NOMO-1 (cell line): ENCODE data around the gene MRGPRD.

Experiments used
- DNase-seq, 2 experiments: peaks; one replicate each; lab custom pipeline; 2025; ENCODE audit not compliant: unreplicated experiment in 2 of 2; lab: John Stamatoyannopoulos, UW

Gene MRGPRD, protein sequence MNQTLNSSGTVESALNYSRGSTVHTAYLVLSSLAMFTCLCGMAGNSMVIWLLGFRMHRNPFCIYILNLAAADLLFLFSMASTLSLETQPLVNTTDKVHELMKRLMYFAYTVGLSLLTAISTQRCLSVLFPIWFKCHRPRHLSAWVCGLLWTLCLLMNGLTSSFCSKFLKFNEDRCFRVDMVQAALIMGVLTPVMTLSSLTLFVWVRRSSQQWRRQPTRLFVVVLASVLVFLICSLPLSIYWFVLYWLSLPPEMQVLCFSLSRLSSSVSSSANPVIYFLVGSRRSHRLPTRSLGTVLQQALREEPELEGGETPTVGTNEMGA

DNA sequence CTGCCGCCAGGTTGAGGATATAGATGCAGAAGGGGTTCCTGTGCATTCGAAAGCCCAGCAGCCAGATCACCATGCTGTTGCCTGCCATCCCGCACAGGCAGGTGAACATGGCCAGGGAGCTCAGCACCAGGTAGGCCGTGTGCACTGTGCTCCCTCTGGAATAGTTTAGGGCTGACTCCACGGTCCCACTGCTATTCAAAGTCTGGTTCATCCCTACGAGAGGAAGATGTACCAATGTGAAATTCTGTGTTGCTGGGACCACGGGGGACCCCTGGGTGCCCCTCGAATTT lies at the start of gene MRGPRD:
MRGPRD (minus strand) TSS at position 211 of the 290 bp plus-strand sequence; CDS start at position 211, 0 bp downstream.
- DNase-seq, result no peak

DNA sequence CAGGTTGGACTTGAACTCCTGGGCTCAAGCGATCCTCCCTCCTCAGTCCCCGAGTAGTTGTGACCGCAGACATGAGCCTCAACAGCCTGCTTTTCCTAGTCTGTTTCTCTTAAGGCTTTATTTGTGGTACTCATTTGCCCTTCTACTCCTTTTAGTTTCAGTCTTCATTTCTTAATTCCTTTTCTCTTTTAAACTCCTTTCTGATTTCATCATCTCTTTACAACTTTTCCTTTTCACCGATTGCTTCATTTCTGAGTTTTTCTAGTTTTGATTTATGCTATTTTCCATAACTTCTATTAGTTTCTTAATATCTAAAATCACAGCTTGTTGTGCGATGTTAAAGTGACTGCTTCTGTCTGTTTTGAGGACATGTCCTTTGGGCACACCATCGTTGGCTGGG lies 49.5 kb upstream of the MRGPRD start:
- peak in 1 of 2 experiments; percentile 66 for DNase-seq

DNA sequence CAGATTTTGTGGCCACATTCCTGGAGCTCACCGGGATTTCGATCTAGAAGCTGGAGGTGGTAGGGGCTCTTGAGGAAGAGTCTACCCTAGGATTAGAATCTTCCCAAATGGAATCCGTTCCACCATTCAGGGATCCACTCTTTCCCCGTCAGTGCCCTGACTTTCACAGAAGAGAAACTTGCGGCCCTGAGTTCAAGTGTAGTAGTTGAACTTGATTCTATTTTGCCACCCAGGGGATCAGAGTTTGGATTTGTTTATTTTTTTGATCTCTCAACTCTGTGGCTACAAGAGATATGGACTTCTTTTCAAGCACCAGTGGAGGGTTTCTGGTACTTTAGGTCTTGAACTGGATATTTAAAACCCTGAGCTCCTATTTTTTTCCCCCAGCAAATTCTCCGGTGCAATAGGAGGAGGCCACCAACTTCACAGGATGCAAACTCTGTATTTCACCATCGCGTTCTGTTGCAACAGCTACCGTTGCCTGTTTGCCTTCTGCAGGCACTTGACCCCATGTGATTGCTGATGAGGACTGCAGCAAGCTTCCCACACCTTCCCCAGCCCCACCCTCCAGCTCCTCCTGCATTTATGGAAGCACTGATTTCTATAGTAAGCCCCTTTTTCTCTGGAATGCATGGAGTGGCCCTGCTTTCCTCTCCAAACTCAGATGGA lies 47.1 kb upstream of the MRGPRD start:
- DNase-seq, result peak; percentile 65 to 70

DNA sequence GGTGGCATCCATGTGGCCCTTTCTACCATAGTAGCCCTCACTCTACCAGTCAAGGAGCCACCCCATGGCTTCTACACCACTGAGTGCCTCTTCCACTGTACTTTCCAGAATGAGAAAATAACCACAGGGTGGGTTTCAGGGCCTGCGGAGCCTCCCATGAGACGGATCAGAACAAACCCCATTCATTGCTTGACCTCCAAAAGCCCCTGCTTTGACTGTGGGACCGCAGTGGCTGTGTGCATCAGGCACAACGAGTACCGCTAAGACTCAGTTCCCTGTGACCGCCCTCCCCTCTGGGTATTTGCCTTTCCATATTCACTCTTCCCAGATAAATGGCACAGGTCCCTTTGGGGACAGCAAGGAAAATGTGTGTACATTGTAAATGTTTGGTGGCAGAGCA lies 43.7 kb upstream of the MRGPRD start:
- no peak for DNase-seq

DNA sequence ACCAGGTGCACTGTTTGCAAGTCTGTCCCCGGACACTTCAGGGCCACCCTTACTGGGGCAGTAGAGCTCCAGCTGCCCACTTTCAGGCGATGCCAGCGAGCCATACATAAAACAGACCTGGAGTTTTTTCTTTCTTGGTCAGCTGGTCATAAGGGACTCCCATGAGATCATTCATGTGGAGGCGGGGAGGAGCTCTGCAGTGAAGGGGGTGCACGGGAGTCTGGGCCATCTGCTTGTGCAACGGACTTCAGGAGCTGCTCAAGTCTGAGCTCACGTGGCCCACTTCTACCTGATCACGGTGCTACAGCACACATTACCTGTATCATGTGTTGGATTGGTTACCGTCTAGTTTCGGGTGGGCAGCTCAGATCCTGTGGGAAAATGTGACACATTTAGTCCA lies 41.5 kb upstream of the MRGPRD start:
- DNase-seq, result no peak

DNA sequence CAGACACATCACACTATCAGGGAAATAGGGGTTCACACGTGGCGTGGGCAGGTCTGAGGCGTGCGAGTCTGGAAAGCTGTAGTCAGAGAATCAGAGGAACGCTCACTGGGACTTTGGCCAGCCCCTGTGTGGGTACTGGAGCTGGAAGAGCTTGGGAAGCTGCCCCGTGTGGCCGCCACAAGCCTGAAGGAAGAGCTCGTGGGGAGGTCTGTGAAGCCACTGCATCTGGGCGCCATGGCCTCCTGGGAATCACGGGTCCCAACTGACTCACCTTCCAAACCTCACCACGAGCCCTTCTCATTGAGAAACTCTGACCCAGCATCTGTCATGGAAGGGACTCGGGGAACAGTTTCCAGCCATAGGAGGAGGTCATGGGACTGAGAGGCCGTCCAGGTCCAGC lies 38.1 kb upstream of the MRGPRD start:
- DNase-seq, result no peak

DNA sequence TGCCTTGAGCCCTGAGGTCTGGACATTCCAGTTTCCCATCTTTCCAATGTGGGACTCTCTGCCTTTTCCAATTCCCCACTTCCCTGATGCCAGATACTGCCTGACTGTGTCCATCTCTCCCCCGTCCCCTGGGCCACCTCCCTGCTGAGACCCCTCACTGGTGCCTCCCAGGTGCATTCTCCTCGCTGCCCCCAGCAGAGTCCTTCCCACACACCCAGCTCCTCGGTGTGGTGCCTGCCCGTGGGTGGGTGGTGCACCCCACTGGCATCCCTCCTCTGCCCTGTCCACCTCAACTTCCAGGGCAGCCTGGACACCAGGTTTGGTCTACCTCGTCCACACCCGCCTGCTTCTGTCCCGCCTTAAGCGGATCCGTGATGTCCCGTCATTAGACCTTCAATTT lies 37.2 kb upstream of the MRGPRD start:
- no peak for DNase-seq

DNA sequence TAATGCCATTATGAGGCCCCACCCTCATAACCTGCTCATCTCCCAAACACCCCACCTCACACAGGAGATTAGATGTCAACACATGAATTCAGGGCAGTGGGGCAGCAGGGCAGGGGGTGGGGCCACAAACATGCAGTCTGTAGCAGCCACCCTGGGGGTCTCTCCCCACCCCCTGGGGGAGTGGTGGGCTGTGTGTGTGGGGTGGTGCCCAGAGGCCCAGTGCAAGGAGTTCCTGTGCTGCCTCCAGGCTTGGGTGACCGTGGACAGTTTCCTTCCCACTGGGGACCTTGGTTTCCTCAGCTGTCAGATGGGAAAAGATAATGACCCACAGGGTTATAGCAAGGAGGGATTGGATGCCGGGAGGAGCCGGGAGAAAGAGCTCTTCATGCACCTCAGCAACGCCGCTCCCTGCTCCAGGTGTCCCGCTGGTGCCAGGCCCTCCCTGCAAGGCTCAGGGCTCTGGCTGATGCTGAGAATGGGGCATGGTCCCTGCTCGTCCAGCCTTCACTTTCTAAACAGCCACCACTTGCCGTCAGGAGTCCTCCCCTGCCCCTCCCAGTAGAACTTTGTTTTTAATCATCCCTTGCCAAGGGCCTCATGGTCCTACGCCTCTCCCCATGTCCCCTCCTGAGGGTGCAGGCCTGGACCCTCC lies 34.2 kb upstream of the MRGPRD start:
- no peak for DNase-seq

DNA sequence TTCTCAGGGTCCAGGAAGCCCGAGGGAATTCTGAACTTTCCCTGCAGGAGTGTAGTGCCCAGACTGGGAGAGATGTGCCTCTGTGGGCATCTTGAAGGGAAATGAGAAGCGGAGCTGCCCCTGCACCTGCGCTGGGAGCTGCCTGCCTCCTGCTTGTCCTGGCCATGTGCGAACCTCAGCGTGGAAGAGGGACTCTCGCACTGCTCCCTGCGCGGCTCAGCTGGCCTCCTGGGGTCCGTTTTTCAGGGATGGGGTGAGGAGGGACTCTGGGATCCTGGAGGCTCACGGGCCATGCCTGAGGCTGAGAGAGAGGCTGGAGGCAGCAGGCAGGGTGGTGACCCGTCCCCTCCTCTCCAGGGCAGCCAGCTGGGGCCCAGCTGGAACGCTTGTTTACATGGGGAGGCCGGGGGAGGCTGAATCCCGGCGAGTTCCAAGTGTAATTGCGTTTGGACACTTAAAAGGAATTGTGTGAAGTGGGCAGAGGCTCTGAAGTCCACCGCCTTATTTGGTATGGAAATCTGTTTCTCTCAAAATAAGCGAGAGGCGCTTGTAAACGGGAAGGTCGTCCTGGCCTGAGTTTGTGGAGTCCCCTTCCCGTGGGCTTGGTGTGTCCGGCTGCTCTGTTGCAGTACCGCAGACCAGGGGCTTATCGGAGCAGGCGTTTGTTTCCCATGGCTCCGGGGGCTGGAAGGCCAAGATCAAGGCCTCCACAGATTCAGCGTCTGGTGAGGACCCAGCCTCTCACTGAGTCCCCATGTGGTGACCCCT lies 33.5 kb upstream of the MRGPRD start:
- no peak for DNase-seq

DNA sequence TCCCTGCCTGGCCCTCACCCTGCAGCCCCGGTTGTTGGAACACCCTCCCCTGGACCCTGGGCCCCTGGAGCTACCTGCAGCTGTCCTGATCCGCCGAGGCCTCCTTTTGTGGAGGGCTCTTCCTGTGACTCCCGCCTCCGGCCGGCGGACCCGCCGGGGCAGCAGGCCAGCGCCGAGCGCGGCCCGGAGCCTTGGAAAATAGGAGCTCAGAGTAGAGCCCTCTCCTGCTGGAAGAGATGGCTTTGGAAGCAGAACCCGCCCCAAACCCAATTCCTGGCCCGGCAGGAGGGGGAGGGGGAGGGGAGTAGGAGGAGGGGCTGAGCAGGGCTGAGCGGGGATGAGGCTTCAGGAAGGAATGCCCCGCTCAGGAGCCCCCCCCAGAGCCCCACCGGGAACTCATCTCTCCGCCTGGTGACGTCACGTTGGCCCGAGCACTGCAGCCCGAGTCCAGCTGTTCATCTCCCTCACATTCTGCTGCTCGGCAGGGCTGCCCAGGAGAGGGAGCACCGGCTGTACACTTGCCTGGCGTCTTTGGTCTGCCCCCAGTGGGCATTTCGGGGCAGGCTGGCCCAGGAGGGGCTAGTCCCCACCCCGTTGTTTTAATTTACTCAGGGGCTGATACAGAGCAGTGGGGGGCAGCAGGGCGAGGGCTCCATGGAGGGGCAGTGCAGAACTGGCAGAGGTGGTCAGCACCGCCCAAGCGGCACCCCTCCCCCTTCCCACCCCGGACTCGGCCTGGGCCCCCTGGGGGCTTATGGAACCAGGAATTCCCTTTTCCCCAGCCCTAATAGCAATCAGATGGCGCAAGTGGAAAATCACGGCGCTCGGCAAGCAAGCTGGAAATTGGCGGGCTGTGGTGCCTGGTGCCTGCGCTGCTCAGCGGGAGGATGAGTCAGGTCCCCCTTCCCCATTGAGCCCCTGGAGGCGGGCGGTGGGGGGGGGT lies 32.5 kb upstream of the MRGPRD start, which contains the start of gene MRGPRF:
MRGPRF (minus strand) TSS at position 238 of the 943 bp plus-strand sequence. CDS start 3,345 bp downstream, outside the sequence.
- no peak for DNase-seq

DNA sequence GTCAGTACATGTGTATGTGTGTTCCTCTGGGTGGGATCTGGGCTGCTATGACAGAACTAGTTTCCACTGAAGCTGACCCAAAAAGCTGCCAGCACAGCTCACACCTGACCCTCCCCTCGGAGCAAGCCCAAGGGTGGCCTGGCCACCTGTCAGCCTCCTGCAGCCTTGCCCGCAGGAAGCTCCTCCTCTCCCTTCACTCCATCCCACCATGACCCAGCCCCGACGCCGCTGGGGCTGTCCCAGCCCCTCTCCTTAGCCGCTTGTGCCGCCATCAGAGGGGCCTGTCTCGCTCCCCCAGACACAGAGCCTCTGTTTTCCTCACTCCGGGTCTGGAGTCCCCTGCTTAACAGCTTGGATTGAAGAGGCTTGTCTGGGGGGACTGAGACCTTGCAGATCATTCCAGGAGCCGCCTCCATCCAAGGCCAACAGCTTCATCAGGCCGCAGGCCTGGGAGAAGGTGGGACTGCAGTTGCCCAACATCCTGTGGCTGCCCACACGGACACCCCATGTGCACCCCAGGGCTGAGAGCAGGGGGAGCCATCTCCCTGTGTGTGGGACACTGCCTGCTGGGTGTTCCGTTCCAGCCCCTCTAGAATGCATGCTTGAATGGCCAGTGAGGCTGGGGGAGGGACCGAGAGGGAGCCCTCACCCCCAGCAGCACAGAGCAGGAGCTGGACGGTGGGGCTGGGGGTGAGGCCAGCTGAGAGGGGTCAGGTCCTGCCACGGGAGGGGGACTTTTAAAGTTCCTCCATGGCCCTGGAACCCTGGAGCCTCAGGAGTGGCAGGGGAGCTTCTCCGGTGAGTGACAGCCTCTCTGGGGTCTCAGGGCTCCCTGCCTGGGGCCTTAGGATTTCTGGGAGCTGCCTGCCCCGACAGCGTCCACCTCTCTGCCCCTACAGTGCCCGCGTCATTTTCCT lies 31.6 kb upstream of the MRGPRD start:
- DNase-seq, result no peak

DNA sequence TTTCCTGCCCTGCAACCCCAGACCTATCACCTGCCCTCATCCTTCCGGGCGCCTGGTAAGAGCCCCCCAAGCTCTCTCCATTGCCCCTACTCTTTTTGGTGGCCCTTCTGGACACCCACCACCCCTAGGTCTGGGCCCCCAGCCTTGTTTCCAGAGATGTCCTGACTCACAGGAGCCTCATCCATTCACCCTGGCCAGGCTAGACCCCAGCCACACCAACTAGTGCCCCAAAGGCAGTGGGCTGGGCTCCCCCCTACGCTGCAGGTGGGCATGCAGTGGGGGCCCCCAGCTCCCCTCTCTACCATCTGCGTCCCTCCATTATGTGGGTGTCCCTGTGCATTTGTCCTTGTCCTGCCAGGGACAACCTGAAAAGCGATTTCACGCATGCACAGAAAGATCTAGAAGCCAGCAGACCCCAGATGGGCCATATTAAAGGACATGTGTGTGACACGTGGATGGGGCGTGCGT lies 30.9 kb upstream of the MRGPRD start:
- no peak for DNase-seq

DNA sequence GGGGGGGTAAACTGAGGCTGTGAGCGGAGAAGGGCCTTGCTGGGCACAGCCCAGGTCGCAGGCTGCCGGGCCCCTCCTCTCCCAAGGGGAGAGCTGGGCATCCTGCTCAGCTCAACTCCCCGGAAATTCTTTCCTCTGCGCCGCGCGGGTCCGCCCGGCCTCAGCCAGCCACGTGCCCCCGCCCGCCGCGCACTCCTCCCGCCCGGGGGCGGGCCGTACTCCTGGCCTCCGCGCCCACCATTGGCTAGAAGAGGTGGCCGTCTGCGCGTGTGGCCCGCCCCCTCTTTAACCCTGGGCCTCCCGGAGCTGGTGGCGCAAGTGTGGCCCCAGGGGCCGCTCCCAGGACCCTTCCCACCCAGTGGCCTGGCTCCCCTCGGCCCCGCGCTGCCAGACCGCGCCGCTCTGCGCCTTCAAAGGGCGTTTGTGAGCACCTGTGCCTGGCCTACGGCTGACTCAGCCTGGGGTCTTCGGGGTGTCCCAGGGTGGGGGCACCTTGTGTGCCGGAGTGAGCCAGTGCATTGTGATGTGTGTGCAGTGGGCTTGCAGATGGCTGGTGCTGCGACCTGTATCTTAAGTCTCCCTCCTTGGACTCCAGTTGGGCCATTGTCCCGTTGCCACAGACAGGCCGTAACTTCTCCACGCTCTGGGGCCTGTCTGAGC lies 30.3 kb upstream of the MRGPRD start:
- DNase-seq, result peak; percentile 10 to 42

DNA sequence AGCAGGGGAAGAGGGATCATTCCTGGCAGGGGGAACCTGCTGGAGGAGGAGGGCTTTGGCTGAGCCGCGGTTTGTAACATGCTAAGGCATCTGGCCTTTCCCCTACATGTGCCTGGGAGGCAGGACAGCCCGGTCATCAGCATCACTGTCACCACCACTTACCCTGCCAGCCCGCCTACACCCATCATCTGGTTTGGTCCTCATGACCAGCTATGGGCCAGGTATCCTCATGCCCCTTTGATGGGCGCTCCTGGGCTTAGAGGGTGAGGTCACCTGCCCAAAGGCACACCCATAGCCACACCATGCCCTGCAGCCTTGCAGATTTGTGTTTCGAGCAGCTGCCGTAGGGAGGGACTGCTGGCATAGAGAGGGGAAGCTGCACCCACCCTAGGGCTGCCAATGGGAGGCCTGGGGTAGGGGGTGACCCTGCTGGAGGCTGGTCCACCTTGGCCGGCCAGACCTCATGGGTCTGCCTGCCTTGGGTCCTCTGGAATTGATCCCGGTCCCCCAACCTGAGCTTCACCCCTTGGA lies 29.6 kb upstream of the MRGPRD start:
- DNase-seq, result no peak

DNA sequence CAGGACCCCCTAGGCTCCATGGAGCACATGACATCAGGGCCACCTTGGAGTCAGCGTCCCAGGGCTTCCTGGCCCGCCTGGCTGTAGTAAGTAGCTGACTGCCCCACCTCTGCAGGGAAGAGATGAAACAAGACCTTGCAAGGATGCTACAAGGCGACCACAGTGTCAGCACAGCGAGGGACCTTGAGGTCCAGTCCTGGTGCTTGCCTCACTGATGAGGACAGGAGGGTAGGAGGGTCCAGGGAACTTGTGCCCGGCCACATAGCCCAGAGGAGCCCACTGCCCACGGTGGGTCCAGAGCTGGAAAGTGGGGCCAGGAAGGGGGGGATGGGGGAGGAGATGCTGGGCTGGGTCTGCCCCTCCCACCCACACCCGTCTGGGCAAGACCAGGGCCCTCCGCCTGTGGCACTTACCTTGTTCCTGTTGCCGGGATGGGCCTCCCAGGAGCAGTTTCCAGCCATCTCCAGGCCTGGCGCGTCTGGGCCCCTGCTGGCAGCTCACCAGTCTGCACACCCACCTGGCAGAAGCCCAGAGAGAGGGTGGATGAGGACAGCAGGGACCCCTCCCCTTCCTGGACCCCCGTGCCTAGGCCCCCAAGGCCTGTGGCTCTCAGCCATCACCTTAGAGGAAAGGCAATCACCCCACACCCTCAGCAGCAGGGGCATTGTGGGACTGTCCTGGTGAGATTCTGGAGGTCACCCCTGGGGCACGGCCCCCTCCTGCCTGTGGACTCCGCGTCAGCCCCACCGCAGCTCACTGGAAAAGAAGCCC lies 28.8 kb upstream of the MRGPRD start:
- no peak for DNase-seq

DNA sequence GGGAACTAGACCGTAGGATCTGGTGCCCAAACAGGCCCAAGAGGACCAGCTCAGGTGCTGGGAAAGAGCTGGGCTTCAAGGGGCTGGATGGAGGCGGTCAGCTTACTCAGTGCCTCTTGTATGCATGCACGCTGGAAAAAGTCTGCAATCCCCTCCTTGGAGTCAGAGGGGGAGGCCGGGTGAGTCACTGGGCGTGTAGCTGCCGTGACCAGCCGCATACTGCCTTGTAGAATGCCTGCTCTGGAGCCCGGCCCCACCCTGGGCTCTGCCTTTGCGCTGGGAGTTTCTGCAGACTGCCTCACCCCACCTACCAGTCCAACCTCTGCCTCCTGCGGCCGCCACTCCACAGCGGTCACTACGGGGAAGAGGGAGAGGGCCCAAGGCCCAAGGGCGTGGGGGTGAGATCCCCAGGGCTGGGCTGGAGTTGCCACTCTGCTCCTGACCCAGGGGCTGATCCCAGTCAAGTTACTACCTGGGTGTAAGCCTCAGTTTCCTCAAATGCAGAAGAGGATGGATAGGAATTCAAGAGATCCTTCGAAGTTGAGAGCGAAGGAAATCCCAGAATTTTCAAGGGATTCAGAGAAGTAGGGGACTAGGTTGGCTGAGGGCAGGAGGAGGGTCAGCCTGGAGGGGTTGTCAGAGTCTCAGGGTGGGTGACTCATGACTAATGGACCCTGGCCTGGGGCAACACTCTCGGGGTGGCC lies 28.1 kb upstream of the MRGPRD start:
- peak in 1 of 2 experiments; percentile 14 for DNase-seq

DNA sequence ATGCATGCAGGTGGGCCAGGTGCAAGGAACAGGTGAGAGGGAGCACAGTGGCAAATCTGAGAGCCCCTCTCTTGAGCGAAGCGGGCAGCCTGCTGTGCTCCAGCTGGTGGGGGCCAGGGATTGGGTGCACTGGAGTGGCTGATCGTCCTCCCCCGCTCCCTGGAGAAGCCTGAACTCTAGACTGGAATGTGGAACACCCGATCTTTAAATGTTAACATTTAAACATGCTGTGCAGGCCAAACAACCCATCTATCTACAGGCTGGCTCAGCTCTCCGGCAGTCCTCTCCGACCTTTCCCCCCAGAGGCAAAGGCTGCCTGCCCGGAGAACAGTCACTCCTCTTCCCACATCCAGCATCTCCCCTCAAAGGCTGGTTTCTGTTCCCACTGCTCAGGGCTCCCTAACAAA lies 27.2 kb upstream of the MRGPRD start:
- no peak for DNase-seq
